HepG2 (cell line): Measurements from ENCODE around the gene AKR1C4. TPM values are rescaled to one million over a fixed set of nuclear protein-coding genes. Genes with fewer than 3 reads are reported as not detected.

Experiments used
- CBX2 ChIP-seq, 2 experiments: fragments of 200-600 bp in 1 of 2; sonication (generic); formaldehyde crosslinking in 1 of 2; IDR thresholded peaks; 2 replicates each; pipeline versions ENCODE4 v1.7.0 to v1.8.1; 2018 to 2022; ENCODE audit warnings: low read depth in 2 of 2, low read length in 1 of 2, mild to moderate bottlenecking in 1 of 2, missing genetic modification reagents in 1 of 2
- FOXK1 ChIP-seq: sonication (generic); formaldehyde crosslinking; IDR thresholded peaks from 2 replicates; pipeline ENCODE4 v1.4.0; 2020; ENCODE audit warnings: low read depth, missing genetic modification reagents, borderline replicate concordance
- GATAD2A ChIP-seq: IDR thresholded peaks from 2 replicates; pipeline ENCODE4 v1.6.1; 2016
- HMG20A ChIP-seq: IDR thresholded peaks from 2 replicates; pipeline ENCODE4 v1.6.1; 2016; ENCODE audit warnings: borderline replicate concordance
- MATR3 ChIP-seq: sonication (generic); formaldehyde crosslinking; IDR thresholded peaks from 2 replicates; pipeline ENCODE4 v1.4.0; 2020; ENCODE audit warnings: missing genetic modification reagents
- PRMT3 ChIP-seq: sonication (generic); formaldehyde crosslinking; IDR thresholded peaks from 2 replicates; pipeline ENCODE4 v1.8.1; 2022; ENCODE audit warnings: low read depth, mild to moderate bottlenecking, moderate library complexity, missing genetic modification reagents, borderline replicate concordance
- SOX5 ChIP-seq: IDR thresholded peaks from 2 replicates; pipeline ENCODE4 v1.6.1; 2016; ENCODE audit warnings: borderline replicate concordance
- TCF12 ChIP-seq, 2 experiments: fragments of 450-650 bp in 1 of 2; sonication (generic) in 1 of 2; formaldehyde crosslinking in 1 of 2; IDR thresholded peaks; 2 replicates each; pipeline versions ENCODE4 v1.6.1 to v1.8.0; 2017 to 2022; ENCODE audit warnings: antibody characterized with exemption in 1 of 2, mild to moderate bottlenecking in 1 of 2, missing genetic modification reagents in 1 of 2, moderate library complexity in 1 of 2
- ZKSCAN8 ChIP-seq: IDR thresholded peaks from 2 replicates; pipeline ENCODE4 v1.6.1; 2016; ENCODE audit warnings: borderline replicate concordance, missing genetic modification reagents, missing compliant biosample characterization
- ZNF160 ChIP-seq: sonication (generic); formaldehyde crosslinking; IDR thresholded peaks from 2 replicates; pipeline ENCODE4 v1.8.0; 2022; ENCODE audit warnings: mild to moderate bottlenecking, inconsistent platforms, missing genetic modification reagents
- ZNF17 ChIP-seq: sonication (generic); formaldehyde crosslinking; IDR thresholded peaks from 2 replicates; pipeline ENCODE4 v1.5.0; 2020; ENCODE audit warnings: mild to moderate bottlenecking, missing genetic modification reagents
- ZNF30 ChIP-seq: sonication (generic); formaldehyde crosslinking; IDR thresholded peaks from 2 replicates; pipeline ENCODE4 v1.5.0; 2020; ENCODE audit warnings: mild to moderate bottlenecking, missing genetic modification reagents
- ZNF761 ChIP-seq: sonication (generic); formaldehyde crosslinking; conservative IDR thresholded peaks from 2 replicates; pipeline ENCODE4 v1.4.0; 2020; ENCODE audit warnings: mild to moderate bottlenecking, missing genetic modification reagents
- ZNF879 ChIP-seq: sonication (generic); formaldehyde crosslinking; IDR thresholded peaks from 2 replicates; pipeline ENCODE4 v1.8.1; 2023; ENCODE audit warnings: missing genetic modification reagents
- ZSCAN12 ChIP-seq: sonication (generic); formaldehyde crosslinking; IDR thresholded peaks from 2 replicates; pipeline ENCODE4 v1.9.0; 2021; ENCODE audit warnings: mild to moderate bottlenecking, missing genetic modification reagents
- ZSCAN9 ChIP-seq: IDR thresholded peaks from 2 replicates; pipeline ENCODE4 v1.6.1; 2016; ENCODE audit warnings: borderline replicate concordance
- polyA plus RNA-seq, 8 experiments: library from polyadenylated mRNA; depleted of rRNA in 3 of 8; stranded (reverse) in 7 of 8; unstranded in 1 of 8; fragments of >200 nt; fragmentation: Illumina TruSeq in 4 of 8; extraction: Trizol in 4 of 8; gene quantifications; 2 replicates each; pipeline versions ENCODE4 v1.2.1 to v1.2.3, GENCODE V29; 2011 to 2016; ENCODE audit warnings: low read depth in 4 of 8, missing spikeins in 1 of 8, mixed read lengths in 1 of 8; ENCODE audit not compliant: insufficient read depth in 1 of 8
- total RNA-seq, 5 experiments: library from RNA; depleted of rRNA; stranded (reverse); fragments of >200 nt; fragmentation: Illumina TruSeq; extraction: Trizol; gene quantifications; 2 replicates each; pipeline ENCODE4 v1.2.3, GENCODE V29; 2016; ENCODE audit warnings: low read depth in 1 of 5
- TF ChIP-seq, protein P1 (sequence below): IDR thresholded peaks from 2 replicates; pipeline ENCODE4 v1.4.0; 2020; ENCODE audit warnings: mild to moderate bottlenecking, missing genetic modification reagents
- TF ChIP-seq, protein P2 (sequence below): IDR thresholded peaks from 2 replicates; pipeline ENCODE4 v1.6.1; 2016; ENCODE audit warnings: mild to moderate bottlenecking
- TF ChIP-seq, protein P3 (sequence below): sonication (generic); formaldehyde crosslinking; IDR thresholded peaks from 2 replicates; pipeline ENCODE4 v1.4.0; 2020; ENCODE audit warnings: missing genetic modification reagents, borderline replicate concordance
- TF ChIP-seq, protein P4 (sequence below): IDR thresholded peaks from 2 replicates; pipeline ENCODE4 v1.6.1; 2016; ENCODE audit warnings: missing compliant biosample characterization, missing genetic modification reagents, borderline replicate concordance

The AKR1C4 gene
- total and polyA plus RNA-seq, 2 of the 13 experiments (the other 11 are each of a cell fraction or from before 2014, with no cell fraction given), result 0.18 to 1.3 TPM

DNA sequence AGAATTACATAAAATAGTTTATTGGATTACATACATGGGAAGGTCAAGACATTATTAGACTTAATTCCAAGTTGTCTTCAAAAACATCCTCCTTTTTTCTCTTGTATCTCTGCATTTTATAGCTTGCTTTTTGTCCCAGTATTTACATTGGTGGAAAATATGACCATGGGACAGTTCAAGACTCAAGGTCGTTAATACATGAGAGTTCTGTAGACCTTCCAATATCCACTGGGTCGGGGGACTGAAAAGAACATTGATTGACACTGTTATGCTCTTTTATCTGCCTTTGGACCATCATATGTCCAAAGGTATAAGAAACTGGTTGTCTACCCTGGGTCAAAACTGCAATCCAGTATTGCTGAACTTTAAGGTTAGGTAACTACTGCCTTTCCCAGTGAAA is 36.7 kb downstream of the AKR1C4 start (continued):
- TF ChIP-seq, protein P1, sequence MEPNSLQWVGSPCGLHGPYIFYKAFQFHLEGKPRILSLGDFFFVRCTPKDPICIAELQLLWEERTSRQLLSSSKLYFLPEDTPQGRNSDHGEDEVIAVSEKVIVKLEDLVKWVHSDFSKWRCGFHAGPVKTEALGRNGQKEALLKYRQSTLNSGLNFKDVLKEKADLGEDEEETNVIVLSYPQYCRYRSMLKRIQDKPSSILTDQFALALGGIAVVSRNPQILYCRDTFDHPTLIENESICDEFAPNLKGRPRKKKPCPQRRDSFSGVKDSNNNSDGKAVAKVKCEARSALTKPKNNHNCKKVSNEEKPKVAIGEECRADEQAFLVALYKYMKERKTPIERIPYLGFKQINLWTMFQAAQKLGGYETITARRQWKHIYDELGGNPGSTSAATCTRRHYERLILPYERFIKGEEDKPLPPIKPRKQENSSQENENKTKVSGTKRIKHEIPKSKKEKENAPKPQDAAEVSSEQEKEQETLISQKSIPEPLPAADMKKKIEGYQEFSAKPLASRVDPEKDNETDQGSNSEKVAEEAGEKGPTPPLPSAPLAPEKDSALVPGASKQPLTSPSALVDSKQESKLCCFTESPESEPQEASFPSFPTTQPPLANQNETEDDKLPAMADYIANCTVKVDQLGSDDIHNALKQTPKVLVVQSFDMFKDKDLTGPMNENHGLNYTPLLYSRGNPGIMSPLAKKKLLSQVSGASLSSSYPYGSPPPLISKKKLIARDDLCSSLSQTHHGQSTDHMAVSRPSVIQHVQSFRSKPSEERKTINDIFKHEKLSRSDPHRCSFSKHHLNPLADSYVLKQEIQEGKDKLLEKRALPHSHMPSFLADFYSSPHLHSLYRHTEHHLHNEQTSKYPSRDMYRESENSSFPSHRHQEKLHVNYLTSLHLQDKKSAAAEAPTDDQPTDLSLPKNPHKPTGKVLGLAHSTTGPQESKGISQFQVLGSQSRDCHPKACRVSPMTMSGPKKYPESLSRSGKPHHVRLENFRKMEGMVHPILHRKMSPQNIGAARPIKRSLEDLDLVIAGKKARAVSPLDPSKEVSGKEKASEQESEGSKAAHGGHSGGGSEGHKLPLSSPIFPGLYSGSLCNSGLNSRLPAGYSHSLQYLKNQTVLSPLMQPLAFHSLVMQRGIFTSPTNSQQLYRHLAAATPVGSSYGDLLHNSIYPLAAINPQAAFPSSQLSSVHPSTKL (CRISPR knock-in tag), result peak; percentile 66
- TF ChIP-seq, protein P2, sequence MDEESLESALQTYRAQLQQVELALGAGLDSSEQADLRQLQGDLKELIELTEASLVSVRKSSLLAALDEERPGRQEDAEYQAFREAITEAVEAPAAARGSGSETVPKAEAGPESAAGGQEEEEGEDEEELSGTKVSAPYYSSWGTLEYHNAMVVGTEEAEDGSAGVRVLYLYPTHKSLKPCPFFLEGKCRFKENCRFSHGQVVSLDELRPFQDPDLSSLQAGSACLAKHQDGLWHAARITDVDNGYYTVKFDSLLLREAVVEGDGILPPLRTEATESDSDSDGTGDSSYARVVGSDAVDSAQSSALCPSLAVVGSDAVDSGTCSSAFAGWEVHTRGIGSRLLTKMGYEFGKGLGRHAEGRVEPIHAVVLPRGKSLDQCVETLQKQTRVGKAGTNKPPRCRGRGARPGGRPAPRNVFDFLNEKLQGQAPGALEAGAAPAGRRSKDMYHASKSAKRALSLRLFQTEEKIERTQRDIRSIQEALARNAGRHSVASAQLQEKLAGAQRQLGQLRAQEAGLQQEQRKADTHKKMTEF, result 0 out of 2 replicates have a peak, but pooled peaks have one; percentile 1
- TF ChIP-seq, protein P3, sequence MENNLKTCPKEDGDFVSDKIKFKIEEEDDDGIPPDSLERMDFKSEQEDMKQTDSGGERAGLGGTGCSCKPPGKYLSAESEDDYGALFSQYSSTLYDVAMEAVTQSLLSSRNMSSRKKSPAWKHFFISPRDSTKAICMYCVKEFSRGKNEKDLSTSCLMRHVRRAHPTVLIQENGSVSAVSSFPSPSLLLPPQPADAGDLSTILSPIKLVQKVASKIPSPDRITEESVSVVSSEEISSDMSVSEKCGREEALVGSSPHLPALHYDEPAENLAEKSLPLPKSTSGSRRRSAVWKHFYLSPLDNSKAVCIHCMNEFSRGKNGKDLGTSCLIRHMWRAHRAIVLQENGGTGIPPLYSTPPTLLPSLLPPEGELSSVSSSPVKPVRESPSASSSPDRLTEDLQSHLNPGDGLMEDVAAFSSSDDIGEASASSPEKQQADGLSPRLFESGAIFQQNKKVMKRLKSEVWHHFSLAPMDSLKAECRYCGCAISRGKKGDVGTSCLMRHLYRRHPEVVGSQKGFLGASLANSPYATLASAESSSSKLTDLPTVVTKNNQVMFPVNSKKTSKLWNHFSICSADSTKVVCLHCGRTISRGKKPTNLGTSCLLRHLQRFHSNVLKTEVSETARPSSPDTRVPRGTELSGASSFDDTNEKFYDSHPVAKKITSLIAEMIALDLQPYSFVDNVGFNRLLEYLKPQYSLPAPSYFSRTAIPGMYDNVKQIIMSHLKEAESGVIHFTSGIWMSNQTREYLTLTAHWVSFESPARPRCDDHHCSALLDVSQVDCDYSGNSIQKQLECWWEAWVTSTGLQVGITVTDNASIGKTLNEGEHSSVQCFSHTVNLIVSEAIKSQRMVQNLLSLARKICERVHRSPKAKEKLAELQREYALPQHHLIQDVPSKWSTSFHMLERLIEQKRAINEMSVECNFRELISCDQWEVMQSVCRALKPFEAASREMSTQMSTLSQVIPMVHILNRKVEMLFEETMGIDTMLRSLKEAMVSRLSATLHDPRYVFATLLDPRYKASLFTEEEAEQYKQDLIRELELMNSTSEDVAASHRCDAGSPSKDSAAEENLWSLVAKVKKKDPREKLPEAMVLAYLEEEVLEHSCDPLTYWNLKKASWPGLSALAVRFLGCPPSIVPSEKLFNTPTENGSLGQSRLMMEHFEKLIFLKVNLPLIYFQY (CRISPR knock-in tag), result peak; percentile 69; the same call in 1 of the 2 replicates
- no peak for TF ChIP-seq ZNF160 (CRISPR knock-in tag)
- no peak for TF ChIP-seq ZNF17
- no peak for TF ChIP-seq ZSCAN12 (CRISPR knock-in tag)
- 0 out of 2 replicates have a peak, but pooled peaks have one; percentile 13 for TF ChIP-seq ZNF761 (CRISPR knock-in tag)
- TF ChIP-seq, protein P4, sequence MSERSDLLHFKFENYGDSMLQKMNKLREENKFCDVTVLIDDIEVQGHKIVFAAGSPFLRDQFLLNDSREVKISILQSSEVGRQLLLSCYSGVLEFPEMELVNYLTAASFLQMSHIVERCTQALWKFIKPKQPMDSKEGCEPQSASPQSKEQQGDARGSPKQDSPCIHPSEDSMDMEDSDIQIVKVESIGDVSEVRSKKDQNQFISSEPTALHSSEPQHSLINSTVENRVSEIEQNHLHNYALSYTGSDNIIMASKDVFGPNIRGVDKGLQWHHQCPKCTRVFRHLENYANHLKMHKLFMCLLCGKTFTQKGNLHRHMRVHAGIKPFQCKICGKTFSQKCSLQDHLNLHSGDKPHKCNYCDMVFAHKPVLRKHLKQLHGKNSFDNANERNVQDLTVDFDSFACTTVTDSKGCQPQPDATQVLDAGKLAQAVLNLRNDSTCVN (CRISPR knock-in tag), result no peak
- TF ChIP-seq ZNF879 (CRISPR knock-in tag), result no peak
- no peak for TF ChIP-seq PRMT3 (CRISPR knock-in tag)
- no peak for TF ChIP-seq ZKSCAN8 (CRISPR knock-in tag)
- no peak for TF ChIP-seq SOX5 (CRISPR knock-in tag)
- no peak for TF ChIP-seq ZNF30 (CRISPR knock-in tag)
- peak; percentile 53; the same call in 1 of the 2 replicates for TF ChIP-seq GATAD2A
- no peak for TF ChIP-seq FOXK1
- no peak for TF ChIP-seq CBX2 (IDR thresholded peaks at IDR 0.05; ENCODE audit: low read depth, low read length)
- TF ChIP-seq CBX2 (CRISPR knock-in tag; IDR thresholded peaks at IDR 0.05; ENCODE audit: low read depth), result no peak
- TF ChIP-seq ZSCAN9 (CRISPR knock-in tag), result 0 out of 2 replicates have a peak, but pooled peaks have one; percentile 39
- TF ChIP-seq MATR3 (CRISPR knock-in tag), result no peak
- TF ChIP-seq HMG20A (CRISPR knock-in tag), result peak; percentile 39; the same call in 1 of the 2 replicates
- TF ChIP-seq TCF12 (IDR thresholded peaks at IDR 0.05), result no peak
- no peak for TF ChIP-seq TCF12 (CRISPR knock-in tag; IDR thresholded peaks at IDR 0.05)
